Stimulated activated memory B cell treated with anti-CD40 and anti-IgM and Interleukin-4, amounts not matched to agents 10 μg/mL and 1 μg/mL and 100 μg/mL, for 72 hours (primary cell): Measurements from ENCODE around the gene SSPN.

ENCODE experiments used
- ATAC-seq: fragments of 150-1000 bp; cut with Tn5 transposase; 2 replicates; pipeline ENCODE4 v1.10.0; 2021
- H3K27ac Mint-ChIP-seq: one replicate; pipeline ENCODE4 v1.8.0; 2022; ENCODE audit warnings: mild to moderate bottlenecking, mixed read lengths
- H3K27me3 Mint-ChIP-seq: one replicate; pipeline ENCODE4 v1.8.0; 2022; ENCODE audit warnings: mixed read lengths
- H3K36me3 Mint-ChIP-seq: one replicate; pipeline ENCODE4 v1.8.0; 2022; ENCODE audit warnings: mixed read lengths
- H3K4me1 Mint-ChIP-seq: one replicate; pipeline ENCODE4 v1.8.0; 2022; ENCODE audit warnings: mixed read lengths
- H3K4me3 Mint-ChIP-seq: one replicate; pipeline ENCODE4 v1.8.0; 2022; ENCODE audit warnings: mild to moderate bottlenecking, moderate library complexity, mixed read lengths
- H3K9me3 Mint-ChIP-seq: one replicate; pipeline ENCODE4 v1.8.0; 2022; ENCODE audit warnings: mixed read lengths

Gene SSPN

DNA sequence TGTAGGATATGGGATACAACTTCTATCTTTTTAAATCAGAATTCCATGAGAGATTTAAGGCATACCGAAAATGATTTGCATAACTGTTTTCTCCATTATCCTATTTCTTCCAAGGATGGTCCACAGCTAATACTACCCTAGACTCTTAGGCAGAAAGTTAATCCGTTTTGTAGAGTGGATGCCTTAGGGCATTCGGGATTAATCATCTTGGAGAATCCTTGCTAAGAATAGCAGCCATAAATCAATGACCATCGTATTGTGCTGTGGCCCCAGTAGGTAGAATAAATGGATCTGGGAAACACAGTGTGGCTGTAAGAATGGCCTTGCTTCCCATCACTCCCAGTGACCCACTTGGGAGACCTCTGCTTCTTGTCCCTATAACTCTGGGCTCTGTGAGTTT lies 99.6 kb downstream of the SSPN start:
- Mint-ChIP-seq H3K4me1 (peaks cover 37% of the 10 kb centered on the region), H3K27ac (no peak overlapping the region), H3K4me3 (no peak overlapping the region), H3K36me3 (peaks cover 5% of the 10 kb centered on the region), H3K9me3 (no peaks in the 10 kb centered on the region), H3K27me3 (no peaks in the 10 kb centered on the region)
- ATAC-seq: no peak

DNA sequence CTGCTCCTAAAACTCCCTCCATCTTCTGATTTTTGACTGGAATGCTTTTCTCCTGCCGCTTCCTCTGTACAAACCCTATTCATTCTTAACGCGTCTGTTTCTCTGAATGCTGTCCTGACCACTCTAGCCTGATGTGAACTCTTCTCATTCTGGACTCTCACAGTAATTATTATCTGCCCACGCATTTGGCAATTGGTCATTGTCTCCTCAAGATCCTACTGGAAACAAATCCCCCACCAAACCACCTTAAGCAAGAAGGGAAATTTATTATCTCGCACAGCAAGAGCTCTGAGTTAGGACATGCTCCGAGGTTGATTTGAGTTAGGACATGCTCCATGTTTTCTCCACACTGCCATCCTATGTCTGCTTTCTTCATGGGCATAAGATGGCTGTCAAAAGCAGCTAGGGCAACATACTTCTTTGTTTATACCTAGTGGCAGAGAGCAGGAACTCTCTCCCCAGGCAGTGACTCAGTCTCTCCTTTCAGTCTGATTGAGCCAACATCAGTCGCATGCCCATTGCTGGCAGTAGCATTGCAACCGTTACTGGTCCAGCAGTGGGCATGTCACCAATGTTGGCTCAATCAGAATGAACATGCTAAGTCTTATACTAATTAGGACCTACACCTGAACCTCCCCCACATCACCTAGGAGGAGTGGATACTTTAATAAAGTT lies 102.2 kb downstream of the SSPN start:
- Mint-ChIP-seq H3K27me3 (no peaks in the 10 kb centered on the region), H3K27ac (no peak overlapping the region), H3K4me3 (no peak overlapping the region), H3K4me1 (peaks cover 34% of the 10 kb centered on the region), H3K9me3 (no peaks in the 10 kb centered on the region), H3K36me3 (peaks cover 5% of the 10 kb centered on the region)
- ATAC-seq: no peak

DNA sequence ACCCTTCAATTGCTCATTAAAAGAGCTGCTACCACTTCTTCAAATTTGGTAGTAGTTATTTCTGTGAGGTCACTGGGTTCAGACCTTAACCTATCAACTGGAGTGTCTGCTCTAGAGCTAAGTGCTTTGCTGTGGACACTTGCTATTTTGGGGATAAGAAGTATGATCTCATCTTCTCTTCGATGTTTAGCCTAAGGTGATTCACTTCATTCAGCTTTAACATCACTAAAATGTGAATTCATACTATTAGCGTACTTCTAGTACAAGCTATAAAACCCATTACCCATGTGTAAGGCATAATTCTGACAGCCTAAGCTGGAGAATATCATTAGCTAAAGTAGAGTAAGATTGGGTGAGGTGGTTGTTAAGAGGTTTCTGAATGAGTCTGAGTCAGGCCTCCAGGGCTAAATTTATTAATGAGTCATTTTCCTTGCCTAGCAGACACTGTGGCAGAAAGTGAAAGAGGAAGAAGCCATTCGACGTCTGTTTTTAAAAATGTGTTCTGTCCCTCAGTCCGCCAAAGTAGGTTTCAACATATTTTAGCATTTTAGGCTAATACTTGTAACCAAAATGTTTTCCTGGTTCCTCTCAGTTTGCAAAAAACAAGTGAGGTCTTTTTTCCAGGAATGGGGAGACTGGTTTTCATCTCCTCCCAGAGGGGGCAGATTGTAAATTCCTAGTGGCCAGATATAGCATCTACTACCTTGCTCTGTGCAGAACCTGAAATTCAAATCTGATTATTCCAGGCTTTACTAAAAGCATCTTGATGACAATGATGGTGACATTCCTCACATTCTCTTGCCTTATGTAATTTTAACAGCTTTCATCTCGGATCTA lies 103.6 kb downstream of the SSPN start:
- peak overlapping the region; percentile 27 for H3K4me3 Mint-ChIP-seq
- H3K4me1 Mint-ChIP-seq: peaks cover 42% of the 10 kb centered on the region
- peak overlapping the region; percentile 77 for H3K27ac Mint-ChIP-seq
- H3K36me3 Mint-ChIP-seq: peaks cover 5% of the 10 kb centered on the region
- H3K27me3 Mint-ChIP-seq: no peaks in the 10 kb centered on the region
- no peaks in the 10 kb centered on the region for H3K9me3 Mint-ChIP-seq
- peak; percentile 99 for ATAC-seq

DNA sequence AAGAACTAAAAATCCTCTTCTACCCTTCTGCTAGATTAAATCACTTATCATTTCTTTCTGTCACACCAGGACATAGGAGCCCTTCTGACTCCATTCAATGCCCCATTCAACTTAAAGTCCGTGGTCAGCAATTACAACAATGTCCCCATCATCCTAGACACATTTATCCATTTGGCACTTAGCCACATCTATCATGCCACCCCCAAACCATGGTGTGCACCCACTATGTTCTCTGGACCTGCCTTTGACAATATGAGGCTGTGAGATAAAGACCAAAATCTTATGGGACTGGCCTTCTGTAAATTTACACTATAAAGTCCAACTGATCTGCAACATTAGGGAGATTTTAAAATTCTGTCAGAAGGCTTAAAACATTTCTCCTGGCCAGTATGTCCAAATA lies 104.4 kb downstream of the SSPN start:
- Mint-ChIP-seq H3K36me3 (peaks cover 5% of the 10 kb centered on the region), H3K4me3 (peak overlapping the region; percentile 1), H3K27ac (peak overlapping the region; percentile 77), H3K9me3 (no peaks in the 10 kb centered on the region), H3K4me1 (peaks cover 42% of the 10 kb centered on the region), H3K27me3 (no peaks in the 10 kb centered on the region)
- no peak for ATAC-seq
